ENCODE measurements around the gene ALOX15B.

The ALOX15B gene

DNA sequence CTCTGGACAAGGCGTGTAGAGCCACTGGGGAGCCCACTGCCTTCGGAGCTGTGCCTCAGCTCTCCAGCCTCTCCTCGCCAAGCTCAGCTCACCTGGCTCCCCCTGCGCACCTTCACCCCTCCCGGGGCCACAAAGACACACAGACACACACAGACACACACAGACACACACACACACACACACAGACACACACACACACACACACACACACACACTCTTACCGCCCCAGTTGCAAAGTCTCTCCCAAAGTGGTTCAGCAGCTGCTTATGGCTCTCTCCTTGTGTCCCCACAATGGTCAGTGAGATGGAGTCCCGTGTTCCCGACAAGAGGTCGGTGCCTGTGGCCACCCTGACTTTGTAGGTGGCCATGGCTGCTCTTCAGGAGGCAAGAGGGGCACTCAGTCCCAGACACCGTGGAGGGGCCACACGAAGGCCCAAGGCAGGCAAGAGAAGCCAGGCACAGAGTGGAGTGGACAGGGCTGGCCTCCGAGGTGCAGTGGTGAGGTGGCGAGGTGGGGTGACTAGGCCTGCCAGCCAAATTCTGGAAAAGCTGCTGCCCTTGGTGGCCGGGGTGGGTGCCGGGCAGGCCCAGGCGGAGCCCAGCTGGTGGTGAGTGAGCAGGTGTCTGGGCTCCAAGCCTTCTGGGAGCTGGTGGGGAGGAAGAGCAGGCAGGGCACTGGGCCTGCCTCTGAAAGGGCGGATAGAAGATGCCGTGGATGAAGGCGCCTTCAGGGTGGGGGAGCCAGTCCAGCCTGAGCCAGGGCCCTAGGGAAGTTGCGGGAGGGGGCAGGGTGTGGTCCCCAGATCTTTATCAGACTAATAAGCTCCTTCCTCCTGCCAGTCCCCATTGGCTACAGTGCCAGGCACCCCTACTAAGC, 48.5 kb downstream of the ALOX15B start, which contains the start of gene ALOX12B:
ALOX12B (minus strand) TSS at position 642 of the 877 bp plus-strand sequence; CDS start at position 368, 274 bp downstream.
- no peak for DNase-seq

DNA sequence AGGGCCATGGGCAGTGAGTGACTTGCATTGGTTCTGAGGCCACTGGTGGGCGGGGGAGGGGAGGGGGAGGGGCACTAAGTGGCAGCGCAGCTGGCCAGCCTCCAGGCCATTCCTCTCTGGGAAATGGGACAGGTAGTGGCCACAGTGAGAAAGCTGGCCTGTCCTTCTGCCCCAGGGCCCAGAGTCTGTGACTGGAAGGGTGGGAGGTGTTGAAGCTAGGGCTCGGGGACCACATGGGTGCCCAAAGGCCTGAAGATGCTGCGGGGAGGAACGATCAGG, 49.0 kb downstream of the ALOX15B start:
- no peak for DNase-seq

DNA sequence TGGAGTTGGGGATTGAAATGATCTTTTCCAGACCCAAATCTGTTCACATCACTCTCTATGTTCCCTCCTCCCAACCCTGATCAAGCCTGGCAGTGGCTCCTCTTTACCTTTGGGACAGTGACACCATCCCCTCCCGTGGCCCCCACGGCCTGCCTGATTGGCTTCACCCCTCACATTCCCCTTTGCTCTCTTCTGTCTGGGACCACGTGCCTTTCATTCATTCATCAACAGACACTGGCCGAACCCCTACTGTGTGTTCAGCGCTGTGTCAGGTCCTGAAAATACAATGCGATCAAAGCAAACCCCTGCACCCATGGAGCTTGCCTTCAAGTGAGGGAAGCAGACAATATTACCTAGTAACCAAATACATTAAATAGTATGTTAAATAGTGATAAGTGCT, 50.9 kb downstream of the ALOX15B start:
- DNase-seq: no peak

- DNase-seq: no peak
Measured at GRCh38 chr17:8091033-8091687, 52.3 kb downstream of the ALOX15B start.

- DNase-seq: no peak
Measured at GRCh38 chr17:8095361-8095760, 56.5 kb downstream of the ALOX15B start.

DNA sequence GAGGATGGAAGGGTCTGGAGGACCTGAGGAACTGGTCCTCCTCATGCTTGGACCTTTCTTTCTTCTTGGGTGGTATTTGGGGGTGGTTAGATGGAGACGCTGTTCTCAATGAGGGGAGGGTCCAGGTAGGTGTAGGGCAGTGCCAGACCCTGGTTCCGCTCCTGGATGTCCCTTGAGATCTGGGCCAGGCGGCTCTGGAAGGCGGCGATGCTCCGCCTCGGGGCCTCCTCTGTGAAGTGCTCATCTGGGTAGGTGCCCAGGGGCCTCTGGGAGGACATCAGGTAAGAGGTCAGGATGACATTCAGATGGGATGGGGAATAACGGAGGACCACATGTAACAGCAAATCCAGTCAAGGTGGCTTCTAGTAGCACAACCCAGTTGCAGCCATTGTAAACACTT, 57.7 kb downstream of the ALOX15B start:
- DNase-seq: no peak
